Measurements from ENCODE around the gene WNT16.

DNA sequence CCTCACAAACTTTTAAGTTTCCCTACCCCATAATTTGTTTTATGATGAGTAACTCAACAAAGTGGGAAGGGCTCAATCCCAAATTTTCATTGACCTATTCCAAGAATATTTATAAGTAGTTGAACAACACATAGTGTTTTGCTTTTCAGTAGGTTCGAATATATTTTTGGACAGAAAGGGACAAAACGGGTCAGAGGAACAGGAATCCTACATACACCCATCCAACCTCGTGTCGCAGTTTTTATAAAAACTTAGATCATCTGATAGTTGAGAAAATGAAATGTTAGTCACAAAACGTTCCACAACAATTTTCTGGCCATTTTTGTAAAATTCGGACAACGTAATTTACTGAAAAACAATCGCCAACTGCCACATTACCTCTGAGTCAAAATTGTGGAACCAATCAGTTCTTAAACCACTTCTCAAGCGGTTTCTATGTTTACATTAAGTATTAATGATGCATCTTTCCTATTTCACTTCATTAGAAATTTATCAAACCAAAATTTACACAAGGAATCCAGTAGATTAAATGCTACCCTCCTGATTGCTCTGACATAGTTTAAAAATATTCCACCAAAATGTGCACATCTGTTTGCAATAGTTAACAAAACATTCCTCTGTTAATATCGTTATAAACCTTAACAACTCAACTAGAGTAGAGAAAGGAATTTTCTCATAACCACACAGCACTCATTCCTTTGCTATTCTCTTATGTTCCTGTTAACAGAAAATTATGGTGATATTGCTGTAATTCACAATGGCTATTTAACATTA lies 6.3 kb downstream of the WNT16 start:
- TF ChIP-seq EZH2 (IDR thresholded peaks at IDR 0.05), result no peak
- no peak for TF ChIP-seq POLR2AphosphoS5 (IDR thresholded peaks at IDR 0.05; ENCODE audit: borderline replicate concordance, low read depth, low read length)
- no peak for TF ChIP-seq FOXP2 (optimal IDR thresholded peaks at IDR 0.05; ENCODE audit: control extremely low read depth, extremely low read length, insufficient read depth)
